HepG2 (cell line): Measurements from ENCODE around the gene NME8. TPM values are rescaled to one million over a fixed set of nuclear protein-coding genes. Genes with fewer than 3 reads are reported as not detected.

Source experiments
- BATF2 ChIP-seq: sonication (generic); formaldehyde crosslinking; IDR thresholded peaks from 2 replicates; pipeline ENCODE4 v1.8.0; 2022; ENCODE audit warnings: mild to moderate bottlenecking, missing genetic modification reagents, moderate library complexity
- BCL6 ChIP-seq: IDR thresholded peaks from 2 replicates; pipeline ENCODE4 v1.6.1; 2016; ENCODE audit warnings: missing genetic modification reagents, missing compliant biosample characterization
- BRCA1 ChIP-seq: sonication (generic); formaldehyde crosslinking; IDR thresholded peaks from 2 replicates; pipeline ENCODE4 v1.4.0; 2020; ENCODE audit warnings: missing genetic modification reagents
- CENPX ChIP-seq: sonication (generic); formaldehyde crosslinking; IDR thresholded peaks from 2 replicates; pipeline ENCODE4 v1.9.0; 2021; ENCODE audit warnings: mild to moderate bottlenecking, missing genetic modification reagents, moderate library complexity
- EEA1 ChIP-seq: sonication (generic); formaldehyde crosslinking; IDR thresholded peaks from 2 replicates; pipeline ENCODE4 v1.5.1; 2020; ENCODE audit warnings: mild to moderate bottlenecking, missing genetic modification reagents, borderline replicate concordance
- FOXA3 ChIP-seq: IDR thresholded peaks from 2 replicates; pipeline ENCODE4 v1.6.1; 2016; ENCODE audit warnings: missing genetic modification reagents, missing compliant biosample characterization
- GATAD2A ChIP-seq: IDR thresholded peaks from 2 replicates; pipeline ENCODE4 v1.6.1; 2016
- KLF6 ChIP-seq: IDR thresholded peaks from 2 replicates; pipeline ENCODE4 v1.8.0; 2016; ENCODE audit warnings: missing biosample characterization, missing genetic modification reagents
- NONO ChIP-seq, 2 experiments: fragments of 450-650 bp in 1 of 2; sonication (generic) in 1 of 2; formaldehyde crosslinking in 1 of 2; IDR thresholded peaks in 1 of 2; conservative IDR thresholded peaks in 1 of 2; 2 replicates each; pipeline versions ENCODE4 v1.6.1 to v1.8.0; 2017 to 2022; ENCODE audit warnings: mild to moderate bottlenecking in 1 of 2, missing genetic modification reagents in 1 of 2, moderate library complexity in 1 of 2
- SRSF9 ChIP-seq: fragments of 200-400 bp; formaldehyde crosslinking; IDR thresholded peaks from 2 replicates; pipeline ENCODE4 v1.6.1; 2018; ENCODE audit warnings: borderline replicate concordance, mild to moderate bottlenecking, low read depth, low read length; ENCODE audit not compliant: insufficient read depth, poor library complexity, severe bottlenecking
- TMF1 ChIP-seq: sonication (generic); formaldehyde crosslinking; IDR thresholded peaks from 2 replicates; pipeline ENCODE4 v1.8.1; 2022; ENCODE audit warnings: low read depth, missing genetic modification reagents
- ZC3H4 ChIP-seq: sonication (generic); formaldehyde crosslinking; IDR thresholded peaks from 2 replicates; pipeline ENCODE4 v1.4.0; 2020; ENCODE audit warnings: missing genetic modification reagents, borderline replicate concordance
- ZFY ChIP-seq: sonication (generic); formaldehyde crosslinking; IDR thresholded peaks from 2 replicates; pipeline ENCODE4 v1.4.0; 2020; ENCODE audit warnings: missing genetic modification reagents
- ZNF234 ChIP-seq: sonication (generic); formaldehyde crosslinking; conservative IDR thresholded peaks from 2 replicates; pipeline ENCODE4 v1.5.1; 2020; ENCODE audit warnings: mild to moderate bottlenecking, missing genetic modification reagents
- ZNF430 ChIP-seq: sonication (generic); formaldehyde crosslinking; IDR thresholded peaks from 2 replicates; pipeline ENCODE4 v1.9.0; 2021; ENCODE audit warnings: mild to moderate bottlenecking, missing genetic modification reagents
- ZNF446 ChIP-seq: sonication (generic); formaldehyde crosslinking; IDR thresholded peaks from 2 replicates; pipeline ENCODE4 v1.5.0; 2020; ENCODE audit warnings: mild to moderate bottlenecking, missing genetic modification reagents
- ZNF552 ChIP-seq: sonication (generic); formaldehyde crosslinking; IDR thresholded peaks from 2 replicates; pipeline ENCODE4 v1.9.0; 2022; ENCODE audit warnings: missing genetic modification reagents, mild to moderate bottlenecking, borderline replicate concordance
- ZNF772 ChIP-seq: sonication (generic); formaldehyde crosslinking; IDR thresholded peaks from 2 replicates; pipeline ENCODE4 v1.5.0; 2020; ENCODE audit warnings: mild to moderate bottlenecking, missing genetic modification reagents
- ZZZ3 ChIP-seq: sonication (generic); formaldehyde crosslinking; IDR thresholded peaks from 2 replicates; pipeline ENCODE4 v1.4.0; 2020; ENCODE audit warnings: missing genetic modification reagents, mild to moderate bottlenecking, borderline replicate concordance
- polyA plus RNA-seq, 8 experiments: library from polyadenylated mRNA; depleted of rRNA in 3 of 8; stranded (reverse) in 7 of 8; unstranded in 1 of 8; fragments of >200 nt; fragmentation: Illumina TruSeq in 4 of 8; extraction: Trizol in 4 of 8; gene quantifications; 2 replicates each; pipeline versions ENCODE4 v1.2.1 to v1.2.3, GENCODE V29; 2011 to 2016; ENCODE audit warnings: low read depth in 4 of 8, missing spikeins in 1 of 8, mixed read lengths in 1 of 8; ENCODE audit not compliant: insufficient read depth in 1 of 8
- total RNA-seq, 5 experiments: library from RNA; depleted of rRNA; stranded (reverse); fragments of >200 nt; fragmentation: Illumina TruSeq; extraction: Trizol; gene quantifications; 2 replicates each; pipeline ENCODE4 v1.2.3, GENCODE V29; 2016; ENCODE audit warnings: low read depth in 1 of 5
- TF ChIP-seq, protein P1 (sequence below): sonication (generic); formaldehyde crosslinking; IDR thresholded peaks from 2 replicates; pipeline ENCODE4 v1.5.1; 2020; ENCODE audit warnings: mild to moderate bottlenecking, missing genetic modification reagents, borderline replicate concordance
- TF ChIP-seq, protein P2 (sequence below): sonication (generic); formaldehyde crosslinking; IDR thresholded peaks from 2 replicates; pipeline ENCODE4 v1.4.0; 2020; ENCODE audit warnings: missing genetic modification reagents

The NME8 gene
- total and polyA plus RNA-seq, 2 of the 13 experiments (the other 11 are each of a cell fraction or from before 2014, with no cell fraction given) = not detected

DNA sequence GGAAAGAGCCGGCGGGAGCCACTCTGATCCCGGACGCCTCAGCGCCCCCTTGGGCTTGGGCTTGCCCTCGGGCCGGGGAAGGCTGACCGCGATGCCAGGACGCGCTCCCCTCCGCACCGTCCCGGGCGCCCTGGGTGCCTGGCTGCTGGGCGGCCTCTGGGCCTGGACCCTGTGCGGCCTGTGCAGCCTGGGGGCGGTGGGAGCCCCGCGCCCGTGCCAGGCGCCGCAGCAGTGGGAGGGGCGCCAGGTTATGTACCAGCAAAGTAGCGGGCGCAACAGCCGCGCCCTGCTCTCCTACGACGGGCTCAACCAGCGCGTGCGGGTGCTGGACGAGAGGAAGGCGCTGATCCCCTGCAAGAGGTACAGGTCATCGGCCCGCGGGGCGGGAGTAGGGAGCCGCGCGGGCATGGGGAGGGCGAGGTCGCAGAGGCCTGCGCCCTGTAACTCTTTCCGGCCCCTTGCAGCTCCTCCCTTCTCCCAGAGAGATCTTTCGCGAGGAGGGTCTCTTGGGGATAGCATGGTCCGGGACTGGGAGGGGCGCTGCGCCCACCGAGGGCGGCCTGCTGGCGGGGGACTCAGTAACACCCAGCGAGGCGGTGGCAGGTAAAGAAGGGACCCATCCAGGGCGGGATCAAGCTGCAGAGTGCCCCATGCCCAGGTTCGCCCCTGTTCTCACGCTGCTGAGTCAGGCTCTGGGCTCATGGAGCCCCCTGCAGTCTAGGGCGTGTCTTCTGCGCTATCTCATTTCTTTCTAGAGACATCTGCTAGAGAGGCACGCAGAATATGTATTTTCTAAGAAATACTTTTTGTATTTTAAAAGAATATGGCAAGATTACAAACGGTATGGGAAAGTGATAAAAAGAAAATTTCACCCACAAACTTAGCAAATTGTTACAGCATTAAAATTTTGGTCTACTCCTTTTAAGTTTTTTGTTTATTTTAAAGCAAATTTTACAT, 72.7 kb downstream of the NME8 start (continued):
- TF ChIP-seq BCL6 (CRISPR knock-in tag) = no peak; the same call in 1 of the 2 replicates
- no peak for TF ChIP-seq ZNF552 (CRISPR knock-in tag)
- TF ChIP-seq, protein P1, sequence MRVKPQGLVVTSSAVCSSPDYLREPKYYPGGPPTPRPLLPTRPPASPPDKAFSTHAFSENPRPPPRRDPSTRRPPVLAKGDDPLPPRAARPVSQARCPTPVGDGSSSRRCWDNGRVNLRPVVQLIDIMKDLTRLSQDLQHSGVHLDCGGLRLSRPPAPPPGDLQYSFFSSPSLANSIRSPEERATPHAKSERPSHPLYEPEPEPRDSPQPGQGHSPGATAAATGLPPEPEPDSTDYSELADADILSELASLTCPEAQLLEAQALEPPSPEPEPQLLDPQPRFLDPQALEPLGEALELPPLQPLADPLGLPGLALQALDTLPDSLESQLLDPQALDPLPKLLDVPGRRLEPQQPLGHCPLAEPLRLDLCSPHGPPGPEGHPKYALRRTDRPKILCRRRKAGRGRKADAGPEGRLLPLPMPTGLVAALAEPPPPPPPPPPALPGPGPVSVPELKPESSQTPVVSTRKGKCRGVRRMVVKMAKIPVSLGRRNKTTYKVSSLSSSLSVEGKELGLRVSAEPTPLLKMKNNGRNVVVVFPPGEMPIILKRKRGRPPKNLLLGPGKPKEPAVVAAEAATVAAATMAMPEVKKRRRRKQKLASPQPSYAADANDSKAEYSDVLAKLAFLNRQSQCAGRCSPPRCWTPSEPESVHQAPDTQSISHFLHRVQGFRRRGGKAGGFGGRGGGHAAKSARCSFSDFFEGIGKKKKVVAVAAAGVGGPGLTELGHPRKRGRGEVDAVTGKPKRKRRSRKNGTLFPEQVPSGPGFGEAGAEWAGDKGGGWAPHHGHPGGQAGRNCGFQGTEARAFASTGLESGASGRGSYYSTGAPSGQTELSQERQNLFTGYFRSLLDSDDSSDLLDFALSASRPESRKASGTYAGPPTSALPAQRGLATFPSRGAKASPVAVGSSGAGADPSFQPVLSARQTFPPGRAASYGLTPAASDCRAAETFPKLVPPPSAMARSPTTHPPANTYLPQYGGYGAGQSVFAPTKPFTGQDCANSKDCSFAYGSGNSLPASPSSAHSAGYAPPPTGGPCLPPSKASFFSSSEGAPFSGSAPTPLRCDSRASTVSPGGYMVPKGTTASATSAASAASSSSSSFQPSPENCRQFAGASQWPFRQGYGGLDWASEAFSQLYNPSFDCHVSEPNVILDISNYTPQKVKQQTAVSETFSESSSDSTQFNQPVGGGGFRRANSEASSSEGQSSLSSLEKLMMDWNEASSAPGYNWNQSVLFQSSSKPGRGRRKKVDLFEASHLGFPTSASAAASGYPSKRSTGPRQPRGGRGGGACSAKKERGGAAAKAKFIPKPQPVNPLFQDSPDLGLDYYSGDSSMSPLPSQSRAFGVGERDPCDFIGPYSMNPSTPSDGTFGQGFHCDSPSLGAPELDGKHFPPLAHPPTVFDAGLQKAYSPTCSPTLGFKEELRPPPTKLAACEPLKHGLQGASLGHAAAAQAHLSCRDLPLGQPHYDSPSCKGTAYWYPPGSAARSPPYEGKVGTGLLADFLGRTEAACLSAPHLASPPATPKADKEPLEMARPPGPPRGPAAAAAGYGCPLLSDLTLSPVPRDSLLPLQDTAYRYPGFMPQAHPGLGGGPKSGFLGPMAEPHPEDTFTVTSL = no peak
- TF ChIP-seq BATF2 (CRISPR knock-in tag) = 0 out of 2 replicates have a peak, but pooled peaks have one; percentile 65
- no peak for TF ChIP-seq FOXA3 (CRISPR knock-in tag)
- peak; percentile 80; the same call in 1 of the 2 replicates for TF ChIP-seq ZNF446
- TF ChIP-seq ZZZ3 = no peak
- no peak; the same call in 1 of the 2 replicates for TF ChIP-seq ZC3H4
- peak; percentile 60; the same call in 1 of the 2 replicates for TF ChIP-seq ZNF430 (CRISPR knock-in tag)
- no peak for TF ChIP-seq KLF6 (CRISPR knock-in tag)
- no peak for TF ChIP-seq ZNF234 (CRISPR knock-in tag)
- TF ChIP-seq CENPX = no peak
- TF ChIP-seq TMF1 = peak; percentile 80; the same call in 1 of the 2 replicates
- TF ChIP-seq ZFY (CRISPR knock-in tag) = peak; percentile 94
- TF ChIP-seq, protein P2, sequence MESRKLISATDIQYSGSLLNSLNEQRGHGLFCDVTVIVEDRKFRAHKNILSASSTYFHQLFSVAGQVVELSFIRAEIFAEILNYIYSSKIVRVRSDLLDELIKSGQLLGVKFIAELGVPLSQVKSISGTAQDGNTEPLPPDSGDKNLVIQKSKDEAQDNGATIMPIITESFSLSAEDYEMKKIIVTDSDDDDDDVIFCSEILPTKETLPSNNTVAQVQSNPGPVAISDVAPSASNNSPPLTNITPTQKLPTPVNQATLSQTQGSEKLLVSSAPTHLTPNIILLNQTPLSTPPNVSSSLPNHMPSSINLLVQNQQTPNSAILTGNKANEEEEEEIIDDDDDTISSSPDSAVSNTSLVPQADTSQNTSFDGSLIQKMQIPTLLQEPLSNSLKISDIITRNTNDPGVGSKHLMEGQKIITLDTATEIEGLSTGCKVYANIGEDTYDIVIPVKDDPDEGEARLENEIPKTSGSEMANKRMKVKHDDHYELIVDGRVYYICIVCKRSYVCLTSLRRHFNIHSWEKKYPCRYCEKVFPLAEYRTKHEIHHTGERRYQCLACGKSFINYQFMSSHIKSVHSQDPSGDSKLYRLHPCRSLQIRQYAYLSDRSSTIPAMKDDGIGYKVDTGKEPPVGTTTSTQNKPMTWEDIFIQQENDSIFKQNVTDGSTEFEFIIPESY (CRISPR knock-in tag) = no peak
- TF ChIP-seq BRCA1 (CRISPR knock-in tag) = no peak
- TF ChIP-seq SRSF9 = no peak
- TF ChIP-seq EEA1 (CRISPR knock-in tag) = no peak
- TF ChIP-seq GATAD2A (CRISPR knock-in tag) = peak; percentile 60
- peak; percentile 53; the same call in 1 of the 2 replicates for TF ChIP-seq ZNF772 (CRISPR knock-in tag)
- TF ChIP-seq NONO (IDR thresholded peaks at IDR 0.05) = no peak
- no peak for TF ChIP-seq NONO (CRISPR knock-in tag; conservative IDR thresholded peaks at IDR 0.05)
